ENCODE data around the gene CITED1.

The CITED1 gene

DNA sequence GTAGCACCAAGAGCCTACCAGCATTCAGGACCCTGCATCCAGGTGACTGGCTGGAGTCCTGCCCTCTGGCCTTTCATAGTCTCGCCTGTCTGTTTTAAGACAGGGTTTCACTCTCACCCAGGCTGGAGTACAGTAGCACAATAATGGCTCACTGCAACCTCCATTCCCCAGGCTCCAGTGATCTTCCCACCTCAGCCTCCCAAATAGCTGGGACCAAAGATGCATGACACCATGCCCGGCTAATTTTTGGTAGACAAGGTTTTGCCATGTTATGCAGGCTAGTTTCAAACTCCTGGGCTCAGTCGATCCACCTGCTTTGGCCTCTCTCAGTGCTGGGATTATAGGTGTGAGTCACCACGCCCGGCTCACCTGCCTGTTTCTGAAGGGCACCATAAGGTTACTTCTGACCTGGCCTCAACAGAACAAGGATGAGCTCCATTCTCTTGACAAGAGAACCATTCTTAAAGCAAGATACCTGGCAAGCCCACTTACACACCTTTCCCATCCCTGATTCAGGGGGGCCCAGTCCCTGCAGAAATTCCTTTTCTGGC is 35.3 kb downstream of the CITED1 start:
- DNase-seq = no peak

- DNase-seq = no peak
Measured at GRCh38 chrX:72269671-72270251, 36.0 kb downstream of the CITED1 start.

GRCh38 chrX:72268597-72269365 is 36.9 kb downstream of the CITED1 start:
- DNase-seq = no peak

GRCh38 chrX:72265263-72265662 is 40.5 kb downstream of the CITED1 start:
- DNase-seq = no peak

- DNase-seq = peak in 1 of 3 experiments; percentile 74
Measured at GRCh38 chrX:72262077-72262476, 43.6 kb downstream of the CITED1 start.

GRCh38 chrX:72260448-72260847 is 45.3 kb downstream of the CITED1 start:
- no peak for DNase-seq

GRCh38 chrX:72258174-72258573 is 47.5 kb downstream of the CITED1 start:
- no peak for DNase-seq

DNA sequence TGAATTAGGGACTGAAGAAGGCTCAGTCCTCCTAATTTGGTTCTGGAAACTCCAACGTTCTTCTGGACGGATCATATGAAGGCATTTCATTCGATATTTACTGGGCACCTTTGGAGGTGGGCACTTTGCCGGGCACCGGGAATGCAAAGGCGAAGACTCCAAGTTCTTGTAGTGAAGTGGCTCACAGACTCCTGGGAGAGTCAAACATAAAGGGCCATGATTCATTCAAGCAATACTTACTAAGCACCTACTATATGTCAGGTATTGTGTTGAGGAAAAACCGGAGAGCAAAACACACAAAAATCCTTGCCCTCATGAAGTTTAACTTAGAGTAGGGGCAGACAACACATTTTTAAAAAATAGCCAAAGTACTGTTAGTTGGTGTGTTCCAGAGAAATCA is 49.9 kb downstream of the CITED1 start:
- DNase-seq = no peak

GRCh38 chrX:72255445-72255844 is 50.3 kb downstream of the CITED1 start:
- DNase-seq = peak; percentile 65 to 99 (median 97)

GRCh38 chrX:72254816-72255215 is 50.9 kb downstream of the CITED1 start:
- peak in 2 of 3 experiments; percentile 70 to 84 for DNase-seq

GRCh38 chrX:72253686-72254085 is 52.0 kb downstream of the CITED1 start:
- DNase-seq = no peak
